ENCODE data around the gene ALS2. TPM values are rescaled to one million over a fixed set of nuclear protein-coding genes. Genes with fewer than 3 reads are reported as not detected.

The ALS2 gene
- total RNA-seq, 1 experiment from 2014 or later: 28.4 TPM

GRCh38 chr2:201746551-201746950 is 34.2 kb downstream of the ALS2 start:
- no peaks in the 10 kb centered on the region for H3K79me2 ChIP-seq (ENCODE audit: insufficient read depth, low read length)
- no peaks in the 10 kb centered on the region for H4K20me1 ChIP-seq (ENCODE audit: control insufficient read depth, insufficient read depth, insufficient read length)
- H2BK5ac ChIP-seq (ENCODE audit: insufficient read length, low read length): no peak overlapping the region
- no peak overlapping the region for H3K4ac ChIP-seq (ENCODE audit: low read depth, low read length)
- no peak overlapping the region for H2BK20ac ChIP-seq (ENCODE audit: low read depth, low read length, poor library complexity, severe bottlenecking)
- no peak overlapping the region for H3K4me2 ChIP-seq (ENCODE audit: insufficient read depth, insufficient read length, low read length)
- no peak overlapping the region for H4K91ac ChIP-seq (ENCODE audit: insufficient read length, low read depth, low read length)
- no CpG with 5 or more reads among the region's 6 CpGs for WGBS (ENCODE audit: extremely low coverage, insufficient read length, low lambda C conversion rate)
- no peaks in the 10 kb centered on the region for H3K23me2 ChIP-seq (ENCODE audit: insufficient read length, low read depth, low read length, poor library complexity, severe bottlenecking)
- H3K9ac ChIP-seq (ENCODE audit: extremely low read depth, insufficient read length, low read length): no peak overlapping the region
- H2AK5ac ChIP-seq (ENCODE audit: insufficient read length, low read length): no peak overlapping the region
- H2BK120ac ChIP-seq (ENCODE audit: low read depth, low read length, poor library complexity, severe bottlenecking): no peak overlapping the region
- no peaks in the 10 kb centered on the region for H3K27me3 ChIP-seq (ENCODE audit: insufficient read depth, low read length)
- H3K14ac ChIP-seq (ENCODE audit: insufficient read depth, low read length): no peak overlapping the region
- Mint-ChIP-seq H3K9me3 (no peaks in the 10 kb centered on the region), H3K4me1 (no peaks in the 10 kb centered on the region), H3K4me3 (no peak overlapping the region), H3K27me3 (ENCODE audit: low read depth) (no peaks in the 10 kb centered on the region), H3K36me3 (ENCODE audit: insufficient read depth in 1 of 3, low read depth in 3 of 3) (peaks cover under 1 to 54% (median 53%) of the 10 kb centered on the region in 3 experiments; a peak in 6 of 7 replicates), H3K27ac (no peak overlapping the region)
- no peak overlapping the region for H2BK15ac ChIP-seq (ENCODE audit: low read depth, low read length)
- TF ChIP-seq, protein P1, sequence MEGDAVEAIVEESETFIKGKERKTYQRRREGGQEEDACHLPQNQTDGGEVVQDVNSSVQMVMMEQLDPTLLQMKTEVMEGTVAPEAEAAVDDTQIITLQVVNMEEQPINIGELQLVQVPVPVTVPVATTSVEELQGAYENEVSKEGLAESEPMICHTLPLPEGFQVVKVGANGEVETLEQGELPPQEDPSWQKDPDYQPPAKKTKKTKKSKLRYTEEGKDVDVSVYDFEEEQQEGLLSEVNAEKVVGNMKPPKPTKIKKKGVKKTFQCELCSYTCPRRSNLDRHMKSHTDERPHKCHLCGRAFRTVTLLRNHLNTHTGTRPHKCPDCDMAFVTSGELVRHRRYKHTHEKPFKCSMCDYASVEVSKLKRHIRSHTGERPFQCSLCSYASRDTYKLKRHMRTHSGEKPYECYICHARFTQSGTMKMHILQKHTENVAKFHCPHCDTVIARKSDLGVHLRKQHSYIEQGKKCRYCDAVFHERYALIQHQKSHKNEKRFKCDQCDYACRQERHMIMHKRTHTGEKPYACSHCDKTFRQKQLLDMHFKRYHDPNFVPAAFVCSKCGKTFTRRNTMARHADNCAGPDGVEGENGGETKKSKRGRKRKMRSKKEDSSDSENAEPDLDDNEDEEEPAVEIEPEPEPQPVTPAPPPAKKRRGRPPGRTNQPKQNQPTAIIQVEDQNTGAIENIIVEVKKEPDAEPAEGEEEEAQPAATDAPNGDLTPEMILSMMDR (conservative IDR thresholded peaks at IDR 0.05): no peak
- H3T11ph ChIP-seq (ENCODE audit: low read length): no peak overlapping the region
- H3K79me1 ChIP-seq (ENCODE audit: insufficient read depth, low read depth, low read length, poor library complexity, severe bottlenecking): no peaks in the 10 kb centered on the region
- no peak overlapping the region for H3K27ac ChIP-seq (ENCODE audit: insufficient read length, low read depth, low read length)
- no peak overlapping the region for H2AFZ ChIP-seq (ENCODE audit: low read length)
- no peak overlapping the region for H4K8ac ChIP-seq (replicated peaks; ENCODE audit: insufficient read length, low read depth, low read length)
- H3K56ac ChIP-seq (ENCODE audit: insufficient read length, low read depth, low read length): no peak overlapping the region
- H4K5ac ChIP-seq (ENCODE audit: insufficient read length, low read depth, low read length): no peak overlapping the region
- no peaks in the 10 kb centered on the region for H3K9me3 ChIP-seq (ENCODE audit: control insufficient read depth, low read depth, low read length)
- H3K4me1 ChIP-seq (ENCODE audit: insufficient read depth, low read length): no peaks in the 10 kb centered on the region
- no peak overlapping the region for H2BK12ac ChIP-seq (ENCODE audit: insufficient read length, low read depth, low read length)
- H3K18ac ChIP-seq (ENCODE audit: insufficient read length, low read depth, low read length): no peak overlapping the region
- DNase-seq: no peak
- no peak overlapping the region for H3K23ac ChIP-seq (ENCODE audit: insufficient read length, low read depth, low read length)
